ENCODE results near the gene PDE6A. TPM values are rescaled to one million over a fixed set of nuclear protein-coding genes. Genes with fewer than 3 reads are reported as not detected.

The PDE6A gene
- total RNA-seq, 2 experiments from 2014 or later = not detected

GRCh38 chr5:149932445-149933350, 11.9 kb downstream of the PDE6A start:
- Histone ChIP-seq H3K36me3 (ENCODE audit: insufficient read depth, low read length) (no peaks in the 10 kb centered on the region), H3K27ac (ENCODE audit: low read depth, low read length, poor library complexity, severe bottlenecking) (no peak overlapping the region), H3K9me3 (ENCODE audit: low read length) (no peaks in the 10 kb centered on the region), H3K79me2 (ENCODE audit: insufficient read depth, low read depth, low read length) (no peaks in the 10 kb centered on the region), H3K4me3 (ENCODE audit: low read depth, low read length, poor library complexity, severe bottlenecking) (no peak overlapping the region), H3K9me2 (ENCODE audit: insufficient read depth, low read length) (no peaks in the 10 kb centered on the region), H3K4me1 (ENCODE audit: insufficient read depth, low read length, poor library complexity, severe bottlenecking) (no peaks in the 10 kb centered on the region), H2AFZ (ENCODE audit: low read length) (no peak overlapping the region), H3K4me2 (ENCODE audit: low read length) (no peak overlapping the region), H4K20me1 (ENCODE audit: insufficient read depth, low read length) (no peaks in the 10 kb centered on the region)
- DNase-seq (ENCODE audit: low spot score) = no peak
- TF ChIP-seq EZH2phosphoT487 (IDR thresholded peaks at IDR 0.05; ENCODE audit: borderline replicate concordance, low read depth, low read length) (no peak), CTCF (conservative IDR thresholded peaks at IDR 0.05; ENCODE audit: low read length) (no peak)
- CTCF ChIA-PET (ENCODE audit: unreplicated experiment) = no interaction called here
- POLR2A ChIA-PET = no interaction called here
- intact Hi-C loops (cut with micrococcal nuclease; ENCODE audit: unreplicated experiment) = no loop called here
- no TSS peak for BruUV-seq (replicated peaks)

GRCh38 chr5:149931992-149932436, 12.6 kb downstream of the PDE6A start:
- H3K4me3 ChIP-seq (ENCODE audit: low read depth, low read length, poor library complexity, severe bottlenecking) = no peak overlapping the region
- BruUV-seq (replicated peaks) = no TSS peak
- no peaks in the 10 kb centered on the region for H3K36me3 ChIP-seq (ENCODE audit: insufficient read depth, low read length)
- H3K79me2 ChIP-seq (ENCODE audit: insufficient read depth, low read depth, low read length) = no peaks in the 10 kb centered on the region
- H3K9me2 ChIP-seq (ENCODE audit: insufficient read depth, low read length) = no peaks in the 10 kb centered on the region
- CTCF ChIA-PET (ENCODE audit: unreplicated experiment) = no interaction called here
- POLR2A ChIA-PET = no interaction called here
- H2AFZ ChIP-seq (ENCODE audit: low read length) = no peak overlapping the region
- DNase-seq (ENCODE audit: low spot score) = no peak
- TF ChIP-seq CTCF (conservative IDR thresholded peaks at IDR 0.05; ENCODE audit: low read length) = no peak
- TF ChIP-seq EZH2phosphoT487 (IDR thresholded peaks at IDR 0.05; ENCODE audit: borderline replicate concordance, low read depth, low read length) = no peak
- no peak overlapping the region for H3K4me2 ChIP-seq (ENCODE audit: low read length)
- intact Hi-C loops (cut with micrococcal nuclease; ENCODE audit: unreplicated experiment) = no loop called here
- H3K9me3 ChIP-seq (ENCODE audit: low read length) = no peaks in the 10 kb centered on the region
- no peaks in the 10 kb centered on the region for H4K20me1 ChIP-seq (ENCODE audit: insufficient read depth, low read length)
- no peaks in the 10 kb centered on the region for H3K4me1 ChIP-seq (ENCODE audit: insufficient read depth, low read length, poor library complexity, severe bottlenecking)
- no peak overlapping the region for H3K27ac ChIP-seq (ENCODE audit: low read depth, low read length, poor library complexity, severe bottlenecking)

Data from OCI-LY7 (cell line).